AG08396 (cell line): ENCODE data around the gene SSX4B.
"Not testable (repeated sequence)": the region's sequence is repeated elsewhere in the genome, so short reads cannot be mapped to it uniquely, and the experiment has no call there.

Experiments
- DNase-seq: peaks from one replicate; pipeline ENCODE4 v3.0.0; 2012; ENCODE audit warnings: low spot score, mixed read lengths

SSX4B gene

GRCh38 chrX:48411860-48412259 lies at the start of gene SSX4B:
Gene SSX4B (minus strand): TSS chrX:48411960. CDS start chrX:48411372, 588 bp downstream.
- DNase-seq = not testable (repeated sequence)

- peak; percentile 1 for DNase-seq
These were observed 48.8 kb upstream of the SSX4B start for GRCh38 chrX:48460606-48461005.

GRCh38 chrX:48460031-48460430 lies 48.3 kb upstream of the SSX4B start:
- no peak for DNase-seq

- no peak for DNase-seq
These were observed 47.7 kb upstream of the SSX4B start for GRCh38 chrX:48459483-48459882.

GRCh38 chrX:48458711-48459110 lies 47.0 kb upstream of the SSX4B start:
- peak; percentile 1 for DNase-seq

- no peak for DNase-seq
These were observed 45.0 kb upstream of the SSX4B start for GRCh38 chrX:48456628-48457331.

- DNase-seq = no peak
These were observed 39.9 kb upstream of the SSX4B start for GRCh38 chrX:48451708-48452107.

- DNase-seq = no peak
These were observed 38.3 kb upstream of the SSX4B start for GRCh38 chrX:48450076-48450475.

GRCh38 chrX:48447201-48447600 lies 35.4 kb upstream of the SSX4B start:
- DNase-seq = not testable (repeated sequence)

GRCh38 chrX:48433713-48434112 lies 22.0 kb upstream of the SSX4B start:
- DNase-seq = not testable (repeated sequence)

- not testable (repeated sequence) for DNase-seq
These were observed 18.4 kb upstream of the SSX4B start for GRCh38 chrX:48430166-48430565.

GRCh38 chrX:48429606-48430005 lies 17.8 kb upstream of the SSX4B start:
- not testable (repeated sequence) for DNase-seq

- DNase-seq = not testable (repeated sequence)
These were observed 15.4 kb upstream of the SSX4B start for GRCh38 chrX:48427027-48427716.

- not testable (repeated sequence) for DNase-seq
These were observed 13.9 kb downstream of the SSX4B start for GRCh38 chrX:48397825-48398224.

GRCh38 chrX:48396931-48397330 lies 14.8 kb downstream of the SSX4B start:
- not testable (repeated sequence) for DNase-seq

GRCh38 chrX:48383239-48383638 lies 28.5 kb downstream of the SSX4B start, which contains the start of gene SSX4:
Gene SSX4 (plus strand): TSS chrX:48383539. CDS start chrX:48384054, 515 bp downstream.
- not testable (repeated sequence) for DNase-seq

GRCh38 chrX:48370408-48370807 lies 41.4 kb downstream of the SSX4B start:
- DNase-seq = not testable (repeated sequence)

- DNase-seq = not testable (repeated sequence)
These were observed 43.9 kb downstream of the SSX4B start for GRCh38 chrX:48367717-48368408.

- not testable (repeated sequence) for DNase-seq
These were observed 52.5 kb downstream of the SSX4B start for GRCh38 chrX:48359281-48359680.

GRCh38 chrX:48357681-48358080 lies 54.1 kb downstream of the SSX4B start:
- no peak for DNase-seq

GRCh38 chrX:48356315-48357094 lies 55.3 kb downstream of the SSX4B start, which contains the start of gene SSX3:
Gene SSX3 (minus strand): TSS chrX:48356703. CDS start chrX:48355249, 1,454 bp downstream.
- DNase-seq = not testable (repeated sequence)
